RWPE2 (cell line): ENCODE data around the gene JMJD7.
A peak's percentile ranks its signal among the peaks of the same experiment; 100 is the strongest.

ENCODE experiments used
- ATAC-seq: fragments of 200-7000 bp; cut with Tn5 transposase; 3 replicates; pipeline ENCODE4 v1.9.1; 2021; ENCODE audit warnings: low read depth
- DNase-seq: peaks from one replicate; pipeline ENCODE4 v3.0.0-alpha.2; 2020; ENCODE audit warnings: low spot score
- H3K27ac ChIP-seq: fragments of 450-650 bp; 2 replicates; pipeline ENCODE4 v1.5.1; 2017; ENCODE audit warnings: mild to moderate bottlenecking; ENCODE audit not compliant: poor library complexity, severe bottlenecking
- H3K27me3 ChIP-seq: fragments of 250-450 bp; sonication (Bioruptor Pico); 2 replicates; pipeline ENCODE4 v1.5.1; 2021; ENCODE audit warnings: mild to moderate bottlenecking, moderate library complexity; ENCODE audit not compliant: insufficient read depth, poor library complexity, severe bottlenecking
- H3K36me3 ChIP-seq: fragments of 250-450 bp; sonication (Bioruptor Pico); 2 replicates; pipeline ENCODE4 v1.5.1; 2020; ENCODE audit warnings: low read depth, mild to moderate bottlenecking, moderate library complexity
- H3K4me1 ChIP-seq: fragments of 250-450 bp; sonication (Bioruptor Pico); 2 replicates; pipeline ENCODE4 v1.5.1; 2021; ENCODE audit warnings: mild to moderate bottlenecking, moderate library complexity; ENCODE audit not compliant: insufficient read depth, poor library complexity, severe bottlenecking
- H3K4me3 ChIP-seq: fragments of 250-450 bp; sonication (Bioruptor Pico); 2 replicates; pipeline ENCODE4 v1.5.1; 2021; ENCODE audit warnings: mild to moderate bottlenecking, moderate library complexity; ENCODE audit not compliant: severe bottlenecking
- H3K9me3 ChIP-seq: fragments of 250-450 bp; sonication (Bioruptor Pico); 2 replicates; pipeline ENCODE4 v1.5.1; 2021; ENCODE audit warnings: mild to moderate bottlenecking, moderate library complexity; ENCODE audit not compliant: severe bottlenecking
- TF ChIP-seq, protein P1 (sequence below): fragments of 450-650 bp; IDR thresholded peaks from one replicate; pipeline ENCODE4 v1.5.1; 2017; ENCODE audit warnings: mild to moderate bottlenecking, moderate library complexity; ENCODE audit not compliant: poor library complexity, severe bottlenecking

Gene JMJD7

DNA sequence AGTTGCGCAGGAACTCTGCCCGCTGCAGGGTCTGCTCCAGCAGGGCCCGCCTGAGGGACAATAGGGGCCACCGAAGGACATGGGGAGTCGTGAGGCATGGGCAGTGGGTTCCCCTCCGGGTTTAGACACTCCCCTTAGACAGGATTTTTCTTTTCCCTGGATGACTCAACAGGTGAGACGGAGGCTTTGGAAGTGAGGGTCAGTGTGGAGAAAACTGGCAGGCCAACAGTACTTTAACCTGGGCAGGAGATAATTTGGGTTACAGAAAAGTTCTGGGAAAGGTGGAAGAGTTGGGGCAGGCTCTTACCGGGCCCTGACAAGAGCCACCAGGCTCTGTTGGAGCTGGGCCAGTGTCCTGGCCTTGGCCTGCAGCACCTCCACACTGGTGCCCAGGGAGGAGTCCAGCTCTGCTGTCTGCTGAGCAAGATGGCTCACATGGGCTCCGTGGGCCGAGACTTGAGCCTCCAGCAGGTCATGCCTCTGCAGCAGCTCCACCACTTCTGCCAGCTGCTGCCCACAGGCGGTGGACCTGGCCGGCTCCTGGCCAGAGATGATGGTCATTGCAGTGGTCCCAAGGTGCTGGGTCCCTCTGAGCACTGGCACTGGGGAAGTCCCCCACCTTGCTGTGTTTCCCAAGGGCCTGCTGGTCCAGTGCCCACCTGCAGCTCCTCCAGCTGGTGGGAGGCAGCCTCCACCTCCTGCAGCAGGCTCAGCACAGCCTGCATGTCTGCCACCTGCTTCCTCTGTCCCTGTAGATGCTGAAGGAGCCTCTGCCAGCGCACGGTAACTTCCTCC, 55.0 kb downstream of the JMJD7 start:
- DNase-seq (no peak), ATAC-seq (peak; percentile 26; the same call in 1 of the 3 replicates)
- no peaks in the 10 kb centered on the region for H3K27me3 ChIP-seq
- H3K4me3 ChIP-seq: no peak overlapping the region
- TF ChIP-seq, protein P1, sequence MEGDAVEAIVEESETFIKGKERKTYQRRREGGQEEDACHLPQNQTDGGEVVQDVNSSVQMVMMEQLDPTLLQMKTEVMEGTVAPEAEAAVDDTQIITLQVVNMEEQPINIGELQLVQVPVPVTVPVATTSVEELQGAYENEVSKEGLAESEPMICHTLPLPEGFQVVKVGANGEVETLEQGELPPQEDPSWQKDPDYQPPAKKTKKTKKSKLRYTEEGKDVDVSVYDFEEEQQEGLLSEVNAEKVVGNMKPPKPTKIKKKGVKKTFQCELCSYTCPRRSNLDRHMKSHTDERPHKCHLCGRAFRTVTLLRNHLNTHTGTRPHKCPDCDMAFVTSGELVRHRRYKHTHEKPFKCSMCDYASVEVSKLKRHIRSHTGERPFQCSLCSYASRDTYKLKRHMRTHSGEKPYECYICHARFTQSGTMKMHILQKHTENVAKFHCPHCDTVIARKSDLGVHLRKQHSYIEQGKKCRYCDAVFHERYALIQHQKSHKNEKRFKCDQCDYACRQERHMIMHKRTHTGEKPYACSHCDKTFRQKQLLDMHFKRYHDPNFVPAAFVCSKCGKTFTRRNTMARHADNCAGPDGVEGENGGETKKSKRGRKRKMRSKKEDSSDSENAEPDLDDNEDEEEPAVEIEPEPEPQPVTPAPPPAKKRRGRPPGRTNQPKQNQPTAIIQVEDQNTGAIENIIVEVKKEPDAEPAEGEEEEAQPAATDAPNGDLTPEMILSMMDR: no peak
- peaks cover 3% of the 10 kb centered on the region for H3K4me1 ChIP-seq
- H3K9me3 ChIP-seq: no peaks in the 10 kb centered on the region
- no peak overlapping the region for H3K27ac ChIP-seq
- no peaks in the 10 kb centered on the region for H3K36me3 ChIP-seq

DNA sequence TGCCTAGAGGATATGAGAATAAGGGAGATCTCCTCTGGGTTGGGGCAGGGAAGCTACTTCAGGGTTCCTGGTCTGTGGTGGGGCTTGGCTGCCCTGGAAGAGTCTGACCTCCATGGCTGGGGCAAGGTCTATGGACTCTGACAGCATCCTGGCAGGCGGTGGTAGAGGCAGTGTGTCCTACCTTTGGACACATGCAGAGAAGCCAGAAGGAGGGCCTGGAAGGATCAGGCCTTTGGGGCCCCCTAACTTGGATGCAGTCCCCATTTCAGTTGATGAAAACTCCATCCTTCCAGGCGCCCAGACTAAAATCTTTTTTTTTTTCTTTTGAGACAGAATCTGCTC, 55.6 kb downstream of the JMJD7 start:
- DNase-seq (no peak), ATAC-seq (no peak)
- H3K4me3 ChIP-seq: no peak overlapping the region
- no peaks in the 10 kb centered on the region for H3K9me3 ChIP-seq
- H3K27me3 ChIP-seq: no peaks in the 10 kb centered on the region
- TF ChIP-seq, protein P1: no peak
- H3K4me1 ChIP-seq: peaks cover 3% of the 10 kb centered on the region
- no peak overlapping the region for H3K27ac ChIP-seq
- no peaks in the 10 kb centered on the region for H3K36me3 ChIP-seq

- Histone ChIP-seq H3K4me1 (peaks cover 3% of the 10 kb centered on the region), H3K9me3 (no peaks in the 10 kb centered on the region), H3K36me3 (no peaks in the 10 kb centered on the region), H3K4me3 (no peak overlapping the region), H3K27ac (no peak overlapping the region), H3K27me3 (no peaks in the 10 kb centered on the region)
- ATAC-seq (no peak), DNase-seq (no peak)
- TF ChIP-seq, protein P1: no peak
These were observed 56.6 kb downstream of the JMJD7 start for GRCh38 chr15:41884458-41884857.

- Histone ChIP-seq H3K27ac (no peak overlapping the region), H3K4me3 (no peak overlapping the region), H3K4me1 (peaks cover 3% of the 10 kb centered on the region), H3K9me3 (no peaks in the 10 kb centered on the region), H3K36me3 (no peaks in the 10 kb centered on the region), H3K27me3 (no peaks in the 10 kb centered on the region)
- no peak for ATAC-seq
- TF ChIP-seq, protein P1: no peak
- DNase-seq: no peak
These were observed 57.4 kb downstream of the JMJD7 start for GRCh38 chr15:41885321-41885720.

- H3K9me3 ChIP-seq: no peaks in the 10 kb centered on the region
- TF ChIP-seq, protein P1: no peak
- ATAC-seq (no peak), DNase-seq (no peak)
- no peaks in the 10 kb centered on the region for H3K36me3 ChIP-seq
- H3K27me3 ChIP-seq: no peaks in the 10 kb centered on the region
- no peak overlapping the region for H3K4me3 ChIP-seq
- H3K4me1 ChIP-seq: peaks cover 3% of the 10 kb centered on the region
- no peak overlapping the region for H3K27ac ChIP-seq
These were observed 57.9 kb downstream of the JMJD7 start for GRCh38 chr15:41885841-41886240.
